GM20000 (cell line): Measurements from ENCODE around the gene EIF5.

Experiments
- DNase-seq: peaks from one replicate; pipeline ENCODE4 v3.0.0; 2012; ENCODE audit warnings: low spot score
- TF ChIP-seq, protein P1 (sequence below): IDR thresholded peaks from 2 replicates; pipeline ENCODE4 v1.5.1; 2012; ENCODE audit warnings: mild to moderate bottlenecking, control low read depth; ENCODE audit errors: extremely low read depth, missing control alignments

Gene EIF5

DNA sequence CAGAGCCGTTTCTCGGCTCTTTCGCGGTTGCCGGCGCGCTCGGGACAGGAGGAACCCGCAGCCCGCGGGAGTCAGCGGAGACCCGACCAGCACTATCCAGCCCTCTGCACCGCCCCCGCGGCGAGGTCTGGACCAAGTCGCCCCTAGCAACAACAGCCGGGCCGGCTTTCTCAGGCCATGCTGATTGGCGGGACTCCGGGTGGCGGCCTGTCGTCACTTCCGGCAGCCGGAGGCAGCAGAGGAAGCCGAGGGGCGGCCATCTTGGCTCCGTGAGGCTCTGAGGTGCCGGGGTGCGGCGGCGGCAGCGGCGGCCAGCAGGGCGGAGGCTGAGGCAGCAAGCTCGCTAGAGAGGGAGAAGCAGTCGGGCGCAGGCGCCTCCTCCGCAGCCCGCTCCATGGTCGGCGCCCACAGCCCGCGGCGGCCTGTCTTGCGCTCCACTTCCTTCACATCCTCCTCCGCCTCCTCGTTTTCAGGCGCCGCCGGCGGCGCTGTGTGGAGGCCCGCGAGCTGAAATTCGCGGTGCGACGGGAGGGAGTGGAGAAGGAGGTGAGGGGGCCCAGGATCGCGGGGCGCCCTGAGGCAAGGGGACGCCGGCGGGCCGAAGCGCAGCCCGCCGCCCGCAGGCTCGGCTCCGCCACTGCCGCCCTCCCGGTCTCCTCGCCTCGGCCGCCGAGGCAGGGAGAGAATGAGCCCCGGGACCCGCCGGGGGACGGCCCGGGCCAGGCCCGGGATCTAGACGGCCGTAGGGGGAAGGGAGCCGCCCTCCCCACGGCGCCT, 51.3 kb downstream of the EIF5 start, which contains the start of gene MARK3:
TSS of gene MARK3 (plus strand) at position 264 of the 777 bp plus-strand sequence. CDS start 615 bp downstream, outside the sequence.
- TF ChIP-seq, protein P1, sequence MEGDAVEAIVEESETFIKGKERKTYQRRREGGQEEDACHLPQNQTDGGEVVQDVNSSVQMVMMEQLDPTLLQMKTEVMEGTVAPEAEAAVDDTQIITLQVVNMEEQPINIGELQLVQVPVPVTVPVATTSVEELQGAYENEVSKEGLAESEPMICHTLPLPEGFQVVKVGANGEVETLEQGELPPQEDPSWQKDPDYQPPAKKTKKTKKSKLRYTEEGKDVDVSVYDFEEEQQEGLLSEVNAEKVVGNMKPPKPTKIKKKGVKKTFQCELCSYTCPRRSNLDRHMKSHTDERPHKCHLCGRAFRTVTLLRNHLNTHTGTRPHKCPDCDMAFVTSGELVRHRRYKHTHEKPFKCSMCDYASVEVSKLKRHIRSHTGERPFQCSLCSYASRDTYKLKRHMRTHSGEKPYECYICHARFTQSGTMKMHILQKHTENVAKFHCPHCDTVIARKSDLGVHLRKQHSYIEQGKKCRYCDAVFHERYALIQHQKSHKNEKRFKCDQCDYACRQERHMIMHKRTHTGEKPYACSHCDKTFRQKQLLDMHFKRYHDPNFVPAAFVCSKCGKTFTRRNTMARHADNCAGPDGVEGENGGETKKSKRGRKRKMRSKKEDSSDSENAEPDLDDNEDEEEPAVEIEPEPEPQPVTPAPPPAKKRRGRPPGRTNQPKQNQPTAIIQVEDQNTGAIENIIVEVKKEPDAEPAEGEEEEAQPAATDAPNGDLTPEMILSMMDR: peak; percentile 4
- DNase-seq: peak; percentile 99

DNA sequence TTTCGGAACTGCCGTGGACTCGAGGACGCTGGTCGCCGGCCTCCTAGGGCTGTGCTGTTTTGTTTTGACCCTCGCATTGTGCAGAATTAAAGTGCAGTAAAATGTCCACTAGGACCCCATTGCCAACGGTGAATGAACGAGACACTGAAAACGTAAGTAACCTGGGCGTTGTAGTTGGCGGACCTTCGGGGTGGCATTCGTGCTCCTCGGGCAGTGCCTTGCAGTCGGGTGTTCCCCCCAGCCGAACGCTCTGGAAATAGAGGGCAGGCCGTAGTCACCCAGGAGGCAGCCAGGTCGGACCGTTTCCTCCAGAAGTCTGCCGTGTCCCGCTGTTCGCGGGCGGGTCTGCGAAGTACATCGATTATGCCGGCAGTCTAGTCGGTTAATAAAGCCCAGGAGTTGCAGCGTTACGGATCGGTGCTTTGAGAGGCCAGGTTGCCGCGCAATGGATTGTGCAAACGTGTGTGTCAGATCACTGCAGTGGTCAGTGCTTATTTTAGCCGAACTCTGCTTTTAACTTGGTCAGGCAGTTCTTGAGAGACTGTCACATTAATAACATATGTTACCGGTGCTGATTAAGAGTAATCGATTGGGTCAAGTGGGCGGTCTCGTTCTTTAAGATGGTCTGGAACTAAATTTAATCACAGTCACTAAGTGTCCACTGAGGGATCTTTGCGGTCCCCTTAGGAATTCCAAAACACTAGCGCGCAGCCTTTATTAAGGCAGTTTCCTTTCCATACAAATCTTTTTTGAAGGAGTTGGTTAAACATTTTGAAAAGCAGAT, 52.1 kb downstream of the EIF5 start:
- no peak for DNase-seq
- TF ChIP-seq, protein P1: no peak

DNA sequence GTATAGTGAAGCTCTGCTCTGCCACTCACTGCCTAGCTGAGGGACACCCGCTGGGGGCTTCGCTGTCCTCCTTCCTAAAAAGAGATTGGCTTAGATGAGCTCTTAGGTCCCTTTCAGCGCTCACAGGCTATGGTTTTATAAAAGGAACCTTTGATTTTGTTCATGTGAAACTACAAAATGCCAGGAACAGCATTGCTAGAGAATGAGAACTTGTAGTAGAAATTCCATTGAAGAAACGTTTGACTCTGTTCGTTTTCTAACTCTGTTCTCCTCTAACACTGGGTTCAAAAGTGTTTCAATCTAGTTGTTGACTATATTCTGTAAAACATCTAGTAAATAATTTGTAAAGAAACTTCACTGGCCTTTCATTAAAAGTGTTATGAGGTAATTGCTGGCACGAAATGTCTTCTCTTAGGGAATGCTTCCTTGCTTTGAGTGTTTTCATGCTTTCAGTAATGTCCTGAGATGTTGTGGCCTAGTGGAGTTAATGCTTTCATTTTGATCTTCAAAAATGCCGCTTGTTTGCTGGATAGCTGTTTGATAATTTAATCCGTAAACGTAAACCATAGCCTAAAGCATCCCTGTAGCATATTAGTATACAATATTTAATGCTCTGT, 52.8 kb downstream of the EIF5 start:
- TF ChIP-seq, protein P1: no peak
- DNase-seq: no peak

DNA sequence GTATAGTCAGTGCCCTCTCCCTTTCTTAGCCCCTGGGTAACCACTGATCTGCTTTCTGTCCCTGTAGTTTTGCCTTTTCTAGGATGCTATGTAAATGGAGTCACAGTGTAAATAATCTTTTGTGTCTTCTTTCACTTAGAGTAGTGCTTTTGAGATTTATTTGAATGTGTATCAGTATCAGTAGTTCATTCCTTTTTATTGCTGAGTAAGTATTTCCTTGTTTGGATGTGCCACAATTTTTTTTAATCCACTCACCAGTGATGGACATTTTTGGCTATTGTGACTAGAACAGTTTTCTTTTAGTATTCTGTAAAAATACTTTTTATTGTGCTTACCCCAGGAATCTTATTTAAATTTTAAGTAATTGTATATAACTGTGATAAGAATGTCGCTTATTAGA, 54.6 kb downstream of the EIF5 start:
- TF ChIP-seq, protein P1: no peak
- DNase-seq: no peak

DNA sequence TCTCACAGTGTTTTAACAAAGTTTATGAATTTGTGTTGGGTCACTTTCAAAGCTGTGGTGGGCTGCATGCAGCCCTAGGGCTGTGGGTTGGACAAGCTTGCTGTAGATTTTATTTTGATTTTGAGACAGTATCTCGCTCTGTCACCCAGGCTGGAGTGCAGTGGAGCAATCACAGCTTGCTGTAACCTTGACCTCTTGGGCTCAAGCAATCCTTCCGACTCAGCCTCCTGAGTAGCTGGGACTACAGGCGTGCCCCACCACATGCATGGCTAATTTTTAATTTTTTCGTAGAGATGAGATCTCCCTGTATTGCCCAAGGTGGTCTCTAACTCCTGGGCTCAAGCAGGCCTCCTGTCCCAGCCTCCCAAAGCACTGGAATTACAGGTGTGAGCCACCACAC, 56.6 kb downstream of the EIF5 start:
- DNase-seq: no peak
- TF ChIP-seq, protein P1: no peak

DNA sequence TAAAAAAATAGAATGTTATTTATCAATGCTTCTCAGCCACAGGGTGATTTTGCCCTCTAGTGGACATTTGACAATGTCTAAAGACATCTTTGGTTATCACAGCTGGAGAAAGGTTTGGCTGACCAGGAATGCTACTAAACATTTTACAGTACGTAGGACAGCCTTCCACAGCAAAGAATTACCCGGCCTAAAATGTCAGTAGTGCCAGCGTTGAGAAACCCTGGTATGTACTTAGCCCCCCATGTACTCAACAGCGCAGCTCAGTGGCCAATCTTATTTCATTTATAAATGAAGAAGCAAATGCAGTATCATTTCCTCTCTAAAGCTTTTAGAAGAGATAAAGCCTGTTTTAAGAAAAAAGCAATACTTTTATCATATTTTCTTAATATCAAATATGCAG, 57.0 kb downstream of the EIF5 start:
- no peak for DNase-seq
- TF ChIP-seq, protein P1: peak; percentile 16

DNA sequence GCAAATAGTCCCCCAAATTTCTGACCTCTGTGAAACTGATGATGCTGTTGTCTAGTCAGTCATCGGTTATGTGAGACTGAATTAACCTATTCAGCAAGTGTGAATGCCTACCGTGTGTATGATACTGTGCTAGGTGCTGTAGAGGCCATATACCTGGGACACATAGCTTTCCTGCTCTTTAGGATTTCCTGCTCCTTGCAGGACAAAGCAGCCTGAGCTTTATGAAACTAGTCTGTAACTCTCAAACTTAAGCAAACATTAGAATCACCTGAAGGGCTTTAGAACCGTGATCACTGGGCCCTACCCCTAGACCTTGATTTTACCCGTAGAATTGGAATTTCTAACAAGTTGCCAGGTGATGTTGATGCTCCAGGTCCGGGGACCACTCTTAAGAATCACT, 58.1 kb downstream of the EIF5 start:
- no peak for DNase-seq
- TF ChIP-seq, protein P1: no peak
